ENCODE data around the gene PYGM.

Gene PYGM

DNA sequence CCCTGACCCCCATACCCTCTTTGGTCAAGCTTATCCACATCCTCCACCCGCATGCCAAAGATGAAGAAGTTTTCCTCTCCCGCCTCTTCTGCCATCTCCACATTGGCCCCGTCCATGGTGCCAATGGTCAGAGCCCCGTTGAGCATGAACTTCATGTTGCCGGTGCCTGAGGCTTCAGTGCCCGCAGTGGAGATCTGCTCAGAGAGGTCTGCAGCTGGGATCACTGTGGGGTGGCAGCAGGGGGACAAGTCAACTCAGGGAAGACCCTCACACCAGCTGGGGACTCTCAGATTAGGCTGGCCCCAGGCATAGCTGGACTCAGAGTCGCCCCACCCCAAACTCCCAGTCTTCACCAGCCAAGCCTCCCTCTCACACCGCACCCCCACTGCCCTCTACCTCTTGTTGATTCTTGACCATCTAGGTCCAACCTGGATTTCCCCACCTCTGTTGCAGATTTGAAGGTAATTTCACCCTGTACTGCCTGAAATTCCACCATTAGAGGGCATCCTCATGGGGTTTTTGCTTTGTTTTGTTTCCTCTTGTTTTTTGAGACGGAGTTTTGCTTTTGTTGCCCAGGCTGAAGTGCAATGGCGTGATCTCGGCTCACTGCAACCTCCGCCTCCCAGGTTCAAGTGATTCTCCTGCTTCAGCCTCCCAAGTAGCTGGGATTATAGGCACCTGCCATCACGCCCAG, 9.3 kb downstream of the PYGM start:
- DNase-seq, result peak in 2 of 3 donors; percentile 28 to 39
- no peaks in the 10 kb centered on the region for H3K9me3 ChIP-seq (ENCODE audit: control extremely low read depth in 1 of 5, control insufficient read depth in 4 of 5, insufficient read depth in 2 of 5, low read depth in 1 of 5, low read length in 4 of 5)
- no peak overlapping the region for H3K4me3 ChIP-seq (ENCODE audit: control insufficient read depth in 1 of 7, extremely low read depth in 1 of 7, insufficient read depth in 4 of 7, low read depth in 2 of 7, low read length in 6 of 7)
- peaks cover 0 to 25% (median 15%) of the 10 kb centered on the region in 4 experiments for H3K4me1 ChIP-seq (ENCODE audit: control extremely low read depth in 1 of 4, control insufficient read depth in 4 of 4, insufficient read depth in 4 of 4, low read length in 3 of 4)
- POLR2A ChIA-PET, result interaction anchor here (0.7 kb wide), 1 partner anchor 310 kb away, joined by 3 read pairs; no protein-coding TSS in a partner anchor
- CTCF ChIA-PET, result interaction anchor here (1.6 to 17.7 kb wide), 3 partner anchors 13 to 34 kb away, joined by 3 to 345 read pairs (median 3); partner anchors contain the start of gene PYGM
- H3K27me3 ChIP-seq (replicated peaks in 2 of 5; ENCODE audit: control insufficient read depth in 4 of 5, insufficient read depth in 5 of 5, low read length in 4 of 5), result no peaks in the 10 kb centered on the region
- 97% methylated on average over 8 of the region's 13 CpGs for WGBS (ENCODE audit: insufficient coverage)
- no peaks in the 10 kb centered on the region for H3K36me3 ChIP-seq (ENCODE audit: control insufficient read depth in 4 of 4, insufficient read depth in 4 of 4, low read length in 3 of 4)
- no peak overlapping the region for H3K27ac ChIP-seq (ENCODE audit: insufficient read depth in 1 of 2, low read depth in 1 of 2, low read length in 2 of 2, poor library complexity in 1 of 2, severe bottlenecking in 2 of 2)

- CTCF ChIA-PET, result interaction anchor here (17.7 kb wide), 1 partner anchor 16 kb away, joined by 345 read pairs; the partner anchor contains the start of gene PYGM
- Histone ChIP-seq H3K4me1 (ENCODE audit: control extremely low read depth in 1 of 4, control insufficient read depth in 4 of 4, insufficient read depth in 4 of 4, low read length in 3 of 4) (peaks cover 0 to 41% (median 27%) of the 10 kb centered on the region in 4 experiments), H3K27ac (ENCODE audit: insufficient read depth in 1 of 2, low read depth in 1 of 2, low read length in 2 of 2, poor library complexity in 1 of 2, severe bottlenecking in 2 of 2) (no peak overlapping the region), H3K9me3 (ENCODE audit: control extremely low read depth in 1 of 5, control insufficient read depth in 4 of 5, insufficient read depth in 2 of 5, low read depth in 1 of 5, low read length in 4 of 5) (no peaks in the 10 kb centered on the region), H3K4me3 (ENCODE audit: control insufficient read depth in 1 of 7, extremely low read depth in 1 of 7, insufficient read depth in 4 of 7, low read depth in 2 of 7, low read length in 6 of 7) (no peak overlapping the region), H3K36me3 (ENCODE audit: control insufficient read depth in 4 of 4, insufficient read depth in 4 of 4, low read length in 3 of 4) (no peaks in the 10 kb centered on the region), H3K27me3 (replicated peaks in 2 of 5; ENCODE audit: control insufficient read depth in 4 of 5, insufficient read depth in 5 of 5, low read length in 4 of 5) (no peaks in the 10 kb centered on the region)
- 92% methylated on average over 10 of the region's 15 CpGs for WGBS (ENCODE audit: insufficient coverage)
- POLR2A ChIA-PET, result interaction anchor here (7.9 kb wide), 1 partner anchor 14 kb away, joined by 152 read pairs; the partner anchor contains the start of gene PYGM
- DNase-seq, result no peak
Measured at GRCh38 chr11:64747961-64748665, 11.7 kb downstream of the PYGM start.

- peak overlapping the region; percentile 95 to 98 for H3K27ac ChIP-seq (ENCODE audit: insufficient read depth in 1 of 2, low read depth in 1 of 2, low read length in 2 of 2, poor library complexity in 1 of 2, severe bottlenecking in 2 of 2)
- H3K4me1 ChIP-seq (ENCODE audit: control extremely low read depth in 1 of 4, control insufficient read depth in 4 of 4, insufficient read depth in 4 of 4, low read length in 3 of 4), result peaks cover 0 to 54% (median 40%) of the 10 kb centered on the region in 4 experiments
- no peak for DNase-seq
- CTCF ChIA-PET, result interaction anchor here (17.7 kb wide), 1 partner anchor 17 kb away, joined by 345 read pairs; the partner anchor contains the start of gene PYGM
- H3K9me3 ChIP-seq (ENCODE audit: control extremely low read depth in 1 of 5, control insufficient read depth in 4 of 5, insufficient read depth in 2 of 5, low read depth in 1 of 5, low read length in 4 of 5), result no peaks in the 10 kb centered on the region
- no peaks in the 10 kb centered on the region for H3K27me3 ChIP-seq (replicated peaks in 2 of 5; ENCODE audit: control insufficient read depth in 4 of 5, insufficient read depth in 5 of 5, low read length in 4 of 5)
- POLR2A ChIA-PET, result interaction anchor here (7.9 kb wide), 1 partner anchor 15 kb away, joined by 152 read pairs; the partner anchor contains the start of gene PYGM
- 81% methylated on average over 10 of the region's 10 CpGs for WGBS (ENCODE audit: insufficient coverage)
- H3K4me3 ChIP-seq (ENCODE audit: control insufficient read depth in 1 of 7, extremely low read depth in 1 of 7, insufficient read depth in 4 of 7, low read depth in 2 of 7, low read length in 6 of 7), result peak overlapping the region in 4 of 7 experiments; percentile 85 to 86 (median 85)
- peaks cover 0 to under 1% (median 0%) of the 10 kb centered on the region in 4 experiments for H3K36me3 ChIP-seq (ENCODE audit: control insufficient read depth in 4 of 4, insufficient read depth in 4 of 4, low read length in 3 of 4)
Measured at GRCh38 chr11:64746486-64746885, 13.3 kb downstream of the PYGM start.

DNA sequence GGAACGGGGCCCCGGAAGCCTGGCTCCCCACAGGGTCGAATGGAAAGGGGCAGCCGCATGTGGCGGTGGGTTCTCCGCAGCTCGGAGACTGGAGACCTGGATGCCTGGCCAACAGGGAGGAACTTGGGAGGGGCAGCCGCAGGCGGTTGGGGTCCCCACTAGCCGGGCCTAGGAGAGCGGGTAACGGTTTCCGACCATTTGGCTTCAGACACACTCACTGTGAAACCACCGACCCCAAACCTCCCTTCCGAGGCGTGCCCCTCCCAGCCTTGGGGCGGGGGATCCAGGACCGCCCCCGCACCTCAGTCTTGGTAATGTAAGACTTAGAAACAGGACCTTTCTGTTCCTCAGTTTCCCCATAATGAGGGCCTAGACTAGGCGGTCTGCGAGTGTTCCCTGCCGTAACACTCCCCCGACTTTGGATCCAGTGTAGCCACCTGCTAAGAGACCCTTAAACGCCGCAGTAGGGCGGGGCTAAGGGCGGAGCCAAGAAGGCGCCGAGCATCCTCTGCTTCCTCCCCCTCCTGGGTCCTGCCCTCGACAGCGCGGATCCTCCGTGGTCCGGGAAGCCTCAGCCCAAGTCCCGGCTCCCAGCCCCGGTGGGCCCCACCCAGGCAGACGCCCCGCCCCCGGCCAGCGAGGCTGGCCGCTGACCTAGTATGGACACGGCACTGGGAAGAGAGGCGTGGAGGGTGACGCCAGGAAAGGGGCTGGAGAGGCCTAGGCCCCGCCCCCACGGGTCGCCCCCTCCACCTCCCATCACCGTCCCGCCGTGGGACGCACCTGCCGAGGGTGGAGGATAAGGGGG, 14.0 kb downstream of the PYGM start:
- no peaks in the 10 kb centered on the region for H3K9me3 ChIP-seq (ENCODE audit: control extremely low read depth in 1 of 5, control insufficient read depth in 4 of 5, insufficient read depth in 2 of 5, low read depth in 1 of 5, low read length in 4 of 5)
- peak overlapping the region; percentile 70 to 86 (median 85) for H3K4me3 ChIP-seq (ENCODE audit: control insufficient read depth in 1 of 7, extremely low read depth in 1 of 7, insufficient read depth in 4 of 7, low read depth in 2 of 7, low read length in 6 of 7)
- ChIA-PET CTCF (interaction anchor here (2.2 to 17.7 kb wide), 2 partner anchors 10 to 18 kb away, joined by 11 to 345 read pairs; partner anchors contain the start of gene PYGM), POLR2A (interaction anchor here (0.7 to 7.9 kb wide), 11 partner anchors 10 to 167 kb away, joined by 3 to 152 read pairs (median 4); partner anchors contain the start of genes MAP4K2, PYGM and SF1)
- H3K4me1 ChIP-seq (ENCODE audit: control extremely low read depth in 1 of 4, control insufficient read depth in 4 of 4, insufficient read depth in 4 of 4, low read length in 3 of 4), result peaks cover 0 to 58% (median 43%) of the 10 kb centered on the region in 4 experiments
- 0% methylated on average over 29 of the region's 52 CpGs for WGBS (ENCODE audit: insufficient coverage)
- peak; percentile 85 to 96 (median 96) for DNase-seq
- H3K27ac ChIP-seq (ENCODE audit: insufficient read depth in 1 of 2, low read depth in 1 of 2, low read length in 2 of 2, poor library complexity in 1 of 2, severe bottlenecking in 2 of 2), result peak overlapping the region; percentile 95 to 98
- peaks cover 0 to 7% (median 3%) of the 10 kb centered on the region in 4 experiments for H3K36me3 ChIP-seq (ENCODE audit: control insufficient read depth in 4 of 4, insufficient read depth in 4 of 4, low read length in 3 of 4)
- no peaks in the 10 kb centered on the region for H3K27me3 ChIP-seq (replicated peaks in 2 of 5; ENCODE audit: control insufficient read depth in 4 of 5, insufficient read depth in 5 of 5, low read length in 4 of 5)

DNA sequence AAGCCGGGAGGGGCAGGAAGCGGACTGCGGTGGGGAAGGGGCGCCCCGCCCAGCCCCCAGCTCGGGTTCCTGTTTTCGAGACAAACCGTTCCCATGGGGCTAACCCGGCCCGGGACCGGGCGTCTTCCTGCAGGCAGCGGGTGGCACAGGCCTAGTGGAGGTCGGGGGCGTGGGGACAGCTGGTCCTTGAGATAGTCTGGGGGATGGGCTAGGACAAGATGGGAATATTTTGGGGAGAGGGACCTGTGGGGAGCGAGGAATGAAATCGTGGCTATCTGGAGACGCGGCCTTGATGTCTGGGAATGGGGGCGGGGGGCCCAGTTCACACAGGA, 14.6 kb downstream of the PYGM start:
- Histone ChIP-seq H3K9me3 (ENCODE audit: control extremely low read depth in 1 of 5, control insufficient read depth in 4 of 5, insufficient read depth in 2 of 5, low read depth in 1 of 5, low read length in 4 of 5) (no peaks in the 10 kb centered on the region), H3K4me3 (ENCODE audit: control insufficient read depth in 1 of 7, extremely low read depth in 1 of 7, insufficient read depth in 4 of 7, low read depth in 2 of 7, low read length in 6 of 7) (peak overlapping the region; percentile 70 to 86 (median 85)), H3K27ac (ENCODE audit: insufficient read depth in 1 of 2, low read depth in 1 of 2, low read length in 2 of 2, poor library complexity in 1 of 2, severe bottlenecking in 2 of 2) (peak overlapping the region; percentile 95 to 98), H3K27me3 (replicated peaks in 2 of 5; ENCODE audit: control insufficient read depth in 4 of 5, insufficient read depth in 5 of 5, low read length in 4 of 5) (no peaks in the 10 kb centered on the region), H3K36me3 (ENCODE audit: control insufficient read depth in 4 of 4, insufficient read depth in 4 of 4, low read length in 3 of 4) (peaks cover 0 to 13% (median 8%) of the 10 kb centered on the region in 4 experiments), H3K4me1 (ENCODE audit: control extremely low read depth in 1 of 4, control insufficient read depth in 4 of 4, insufficient read depth in 4 of 4, low read length in 3 of 4) (peaks cover 0 to 55% (median 42%) of the 10 kb centered on the region in 4 experiments)
- ChIA-PET POLR2A (interaction anchor here (0.7 to 7.9 kb wide), 12 partner anchors 11 to 167 kb away, joined by 3 to 152 read pairs (median 4); partner anchors contain the start of genes MAP4K2, PYGM and SF1), CTCF (interaction anchor here (1.3 to 17.7 kb wide), 3 partner anchors 9 to 29 kb away, joined by 6 to 345 read pairs (median 11); partner anchors contain the start of gene PYGM)
- peak; percentile 89 to 98 (median 97) for DNase-seq
- WGBS (ENCODE audit: insufficient coverage), result 0% methylated on average over 14 of the region's 20 CpGs

DNA sequence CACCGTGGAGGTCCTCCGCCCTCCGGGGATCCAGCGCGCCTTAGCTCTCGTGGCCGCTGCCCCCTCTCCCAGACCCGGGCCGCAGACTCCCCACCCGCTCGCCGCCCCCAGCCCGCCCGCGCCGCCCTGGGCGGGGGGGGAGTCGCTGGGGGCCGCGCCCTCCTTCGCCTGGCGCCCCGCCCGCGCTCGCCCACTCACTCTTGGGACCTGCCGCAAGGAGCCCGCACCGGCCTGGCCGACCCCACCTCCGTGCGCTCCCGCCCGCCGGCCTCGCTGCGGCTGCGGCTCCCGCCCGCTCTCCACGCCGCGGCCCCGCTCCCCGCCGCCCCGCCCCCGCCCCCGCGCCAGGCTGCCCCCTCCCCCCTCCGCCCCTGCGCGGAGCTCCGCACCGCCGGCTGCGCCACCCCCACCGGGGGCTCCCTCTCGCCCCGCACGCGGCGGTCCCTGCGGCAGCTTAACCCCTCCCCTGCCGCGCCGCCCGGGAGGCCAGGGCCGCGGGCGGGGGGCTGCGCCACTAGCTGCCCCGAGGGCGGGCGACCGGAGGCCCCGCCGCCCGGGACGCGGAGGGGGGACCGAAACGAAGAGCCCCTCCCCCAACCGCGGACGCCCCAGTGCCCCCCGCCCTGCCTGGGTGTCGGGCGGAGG, 15.1 kb downstream of the PYGM start:
- CTCF ChIA-PET, result interaction anchor here (0.6 to 17.7 kb wide), 10 partner anchors 8 to 94 kb away, joined by 3 to 345 read pairs (median 6); partner anchors contain the start of genes PYGM and SF1
- WGBS (ENCODE audit: insufficient coverage), result 0% methylated on average over 37 of the region's 89 CpGs
- Histone ChIP-seq H3K36me3 (ENCODE audit: control insufficient read depth in 4 of 4, insufficient read depth in 4 of 4, low read length in 3 of 4) (peaks cover 0 to 18% (median 13%) of the 10 kb centered on the region in 4 experiments), H3K27me3 (replicated peaks in 2 of 5; ENCODE audit: control insufficient read depth in 4 of 5, insufficient read depth in 5 of 5, low read length in 4 of 5) (no peaks in the 10 kb centered on the region), H3K4me1 (ENCODE audit: control extremely low read depth in 1 of 4, control insufficient read depth in 4 of 4, insufficient read depth in 4 of 4, low read length in 3 of 4) (peaks cover 0 to 54% (median 42%) of the 10 kb centered on the region in 4 experiments), H3K4me3 (ENCODE audit: control insufficient read depth in 1 of 7, extremely low read depth in 1 of 7, insufficient read depth in 4 of 7, low read depth in 2 of 7, low read length in 6 of 7) (peak overlapping the region; percentile 70 to 90 (median 85)), H3K9me3 (ENCODE audit: control extremely low read depth in 1 of 5, control insufficient read depth in 4 of 5, insufficient read depth in 2 of 5, low read depth in 1 of 5, low read length in 4 of 5) (no peaks in the 10 kb centered on the region), H3K27ac (ENCODE audit: insufficient read depth in 1 of 2, low read depth in 1 of 2, low read length in 2 of 2, poor library complexity in 1 of 2, severe bottlenecking in 2 of 2) (peak overlapping the region; percentile 95 to 98)
- DNase-seq, result peak; percentile 29 to 66 (median 55)
- POLR2A ChIA-PET, result interaction anchor here (0.7 to 7.9 kb wide), 16 partner anchors 9 to 168 kb away, joined by 3 to 152 read pairs (median 4); partner anchors contain the start of genes MAP4K2, PYGM and SF1

Data from common myeloid progenitor, CD34-positive (primary cell).